Islet precursor cell (in vitro differentiated cells): ENCODE results near the gene CEP85.

Experiments used
- DNase-seq: peaks from one replicate; pipeline ENCODE4 v3.0.0-alpha.2; 2018

Gene CEP85

DNA sequence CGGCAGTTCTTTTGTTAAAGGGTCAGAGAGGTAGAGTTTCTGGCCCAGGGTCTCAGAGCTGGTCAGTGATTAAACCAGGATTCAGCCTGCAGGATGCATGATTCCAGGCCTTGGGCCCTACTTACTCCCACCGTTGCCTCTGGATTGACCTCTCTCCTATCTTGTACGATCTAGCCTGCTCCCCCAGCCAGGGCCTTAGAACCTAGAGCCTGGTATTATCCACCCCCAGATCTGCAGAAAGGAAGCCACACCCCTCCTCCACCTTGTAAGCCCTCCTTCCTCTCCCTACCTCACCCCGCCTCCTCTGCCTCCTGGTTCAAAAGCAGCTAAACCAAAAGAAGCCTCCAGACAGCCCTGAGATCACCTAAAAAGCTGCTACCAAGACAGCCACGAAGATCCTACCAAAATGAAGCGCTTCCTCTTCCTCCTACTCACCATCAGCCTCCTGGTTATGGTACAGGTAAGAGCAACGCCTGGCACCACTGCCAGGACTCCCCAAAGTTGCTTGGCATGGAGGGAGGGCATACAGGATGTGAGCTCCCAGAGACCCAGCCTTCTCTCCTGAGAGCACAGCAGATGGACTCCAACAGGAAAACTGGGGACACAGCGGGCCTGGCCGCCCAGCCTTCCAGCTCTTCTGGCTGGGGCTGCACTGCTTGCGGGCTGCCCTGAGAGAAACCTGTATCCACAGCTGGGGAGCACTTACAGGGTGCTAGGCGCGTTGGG is 83.8 kb downstream of the CEP85 start, which contains the start of gene CD52:
Gene CD52, plus strand, starts transcription at position 347 of the 726 bp plus-strand sequence. Its CDS starts 60 bp downstream, at position 407.
- DNase-seq, result peak; percentile 75

DNA sequence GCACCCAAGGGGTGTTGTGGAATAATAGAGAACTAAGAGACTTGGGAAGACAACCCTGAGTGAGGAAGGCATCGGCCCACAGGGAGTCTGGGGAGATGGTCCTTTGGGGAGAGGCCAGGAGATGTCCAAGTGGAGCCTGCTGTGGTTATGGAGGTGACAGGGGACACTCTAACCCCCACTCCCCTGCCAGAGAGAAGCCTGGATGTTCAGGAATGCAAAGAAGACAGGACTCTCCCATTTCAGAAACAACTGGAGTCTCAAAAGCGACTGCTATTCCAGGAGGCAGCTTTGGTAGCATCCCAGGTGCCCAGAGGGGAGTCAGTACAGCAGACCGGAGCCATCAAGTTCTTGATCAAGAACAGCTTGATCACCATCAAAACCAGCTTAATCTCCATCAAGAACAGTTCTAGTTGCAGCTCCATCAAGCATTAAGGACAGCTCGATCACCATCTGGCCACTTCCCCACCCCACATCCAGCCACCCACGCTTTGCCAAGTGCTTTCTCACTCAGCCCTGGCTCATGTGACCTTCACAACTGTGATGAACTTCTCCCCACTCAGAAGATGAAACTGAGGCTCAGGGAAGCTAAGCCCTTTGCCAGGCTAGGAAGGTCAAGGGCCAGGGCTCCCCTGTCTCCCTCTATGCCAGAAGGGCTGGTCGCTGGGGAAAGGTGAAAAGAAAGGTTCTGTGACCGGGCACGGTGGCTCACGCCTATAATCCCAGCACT is 84.5 kb downstream of the CEP85 start:
- DNase-seq, result no peak

DNA sequence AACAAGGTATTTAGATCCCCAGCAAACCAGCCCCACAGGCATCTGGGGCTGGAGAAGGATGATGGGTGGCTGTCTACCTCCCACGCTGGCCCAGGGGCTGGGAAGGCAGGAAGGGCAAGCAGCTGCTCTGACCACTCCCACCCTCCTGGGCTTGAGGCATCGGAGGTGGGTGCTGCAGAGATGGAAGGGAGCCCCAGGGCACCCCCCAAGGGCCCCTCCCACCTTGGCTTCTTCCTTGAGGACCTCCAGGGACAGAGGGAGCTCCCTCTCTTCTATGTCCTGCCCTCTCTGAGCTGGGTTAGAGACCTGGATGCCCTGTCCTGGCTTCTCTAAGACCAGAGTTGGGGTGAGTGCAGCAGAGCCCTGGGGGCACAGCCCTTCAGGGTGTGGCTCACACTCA is 86.9 kb downstream of the CEP85 start:
- no peak for DNase-seq

DNA sequence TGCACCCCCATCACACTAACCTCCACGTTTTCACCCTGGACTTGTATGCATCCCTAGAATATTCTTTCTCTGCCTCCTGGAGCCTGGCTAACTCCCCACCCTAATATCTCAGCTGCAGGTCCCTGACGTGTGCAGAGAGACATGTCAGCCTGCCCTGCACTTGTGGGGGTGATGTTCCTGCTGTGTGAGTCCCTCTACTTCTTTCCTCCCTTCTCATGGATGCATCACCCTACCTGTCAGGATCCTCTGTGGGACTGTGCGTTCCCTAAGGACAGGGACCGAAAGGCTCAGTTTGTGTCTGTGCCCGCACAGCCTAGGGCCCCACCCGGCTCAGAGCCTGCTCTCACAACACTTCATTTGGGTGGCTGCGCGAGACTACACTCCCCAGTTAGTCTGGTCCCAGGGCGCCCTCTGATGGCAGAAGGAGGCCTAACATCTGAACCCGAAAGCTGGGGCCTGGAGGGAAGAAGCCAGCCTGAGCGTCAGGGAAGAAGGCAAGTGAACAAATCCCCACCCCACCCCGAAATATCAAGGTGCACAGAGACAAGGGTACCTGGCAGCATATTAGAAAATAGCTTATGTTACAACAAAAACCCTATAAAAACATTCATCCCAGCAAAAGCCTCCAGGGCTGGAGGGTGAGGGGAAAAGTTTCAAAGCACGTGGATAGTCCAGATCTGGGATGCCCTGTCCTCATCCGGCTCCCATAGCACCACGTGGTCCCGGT is 87.5 kb downstream of the CEP85 start:
- DNase-seq, result peak; percentile 94

DNA sequence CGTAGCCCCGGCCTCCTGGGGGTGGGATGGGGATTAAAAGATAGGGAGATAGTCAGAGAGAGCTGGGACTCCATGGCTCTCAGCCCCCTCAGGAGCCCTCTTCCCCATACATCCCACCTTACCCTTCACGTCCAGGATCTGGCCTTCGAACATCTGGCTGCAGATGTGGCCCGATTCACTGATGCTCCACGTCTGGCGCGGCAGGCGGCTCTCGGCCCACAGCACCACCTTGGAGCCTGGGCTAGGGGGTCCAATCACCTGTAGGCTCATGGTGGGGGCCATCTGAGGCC is 88.0 kb downstream of the CEP85 start:
- no peak for DNase-seq

DNA sequence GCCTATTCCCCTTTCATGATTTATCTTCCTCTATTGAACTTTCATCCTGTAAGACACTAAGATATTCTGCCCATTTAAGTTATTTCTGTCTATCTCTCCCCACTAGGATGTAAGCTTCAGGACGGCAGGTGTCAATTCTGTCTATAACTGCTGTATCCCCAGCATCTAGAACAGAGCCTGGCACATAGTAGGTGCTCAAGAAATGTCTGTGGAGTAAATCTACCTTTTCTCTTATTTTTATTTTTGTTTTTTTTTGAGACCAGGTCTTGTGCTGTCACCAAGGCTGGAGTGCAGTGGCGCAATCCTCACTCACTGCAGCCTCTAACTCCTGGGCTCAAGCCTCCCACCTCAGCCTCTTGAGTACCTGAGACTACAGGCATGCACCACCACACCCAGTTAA is 89.4 kb downstream of the CEP85 start:
- DNase-seq, result no peak

DNA sequence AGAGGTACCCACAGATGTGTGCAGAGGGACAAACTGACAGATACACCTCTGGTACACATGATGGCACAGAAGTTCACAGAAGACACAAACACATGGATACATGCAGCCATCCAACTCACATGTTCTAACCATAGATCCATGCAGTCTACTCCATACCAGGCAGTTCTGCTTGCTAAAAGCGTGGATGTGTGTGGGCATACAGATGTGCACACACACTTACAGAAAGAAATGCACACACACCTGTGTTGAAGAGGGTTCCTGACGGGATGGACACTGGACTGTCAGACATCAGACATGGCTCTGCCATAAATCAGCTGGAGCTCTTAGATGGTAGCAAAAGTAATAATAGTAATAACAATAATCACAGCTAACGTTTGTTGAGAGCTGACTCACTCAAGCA is 90.5 kb downstream of the CEP85 start:
- no peak for DNase-seq

DNA sequence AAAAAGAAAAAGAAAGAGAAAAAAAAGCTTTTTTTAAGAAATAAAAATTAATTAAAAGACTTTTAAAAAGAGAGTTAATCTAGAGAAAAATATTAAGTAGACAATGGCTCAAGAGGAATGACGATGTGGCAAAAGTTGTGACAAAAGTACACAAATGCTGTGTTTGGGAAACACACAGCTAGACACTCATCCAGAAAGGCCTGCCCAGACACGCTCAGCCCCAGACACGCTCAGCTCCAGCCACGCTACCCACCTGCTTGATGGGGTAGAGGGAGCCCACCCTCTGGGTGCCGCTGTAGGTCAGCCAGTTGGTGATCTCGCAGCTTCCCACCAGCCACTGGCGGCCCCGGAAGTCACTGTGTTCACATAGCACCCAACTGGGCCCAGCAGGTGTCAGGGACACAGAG is 94.0 kb downstream of the CEP85 start:
- DNase-seq, result no peak
